HFFc6 (cell line): ENCODE results near the gene NUP210. TPM values are rescaled to one million over a fixed set of nuclear protein-coding genes. Genes with fewer than 3 reads are reported as not detected.

Source experiments
- DNase-seq: peaks from one replicate; pipeline ENCODE4 v3.0.0-alpha.2; 2018
- H3K27ac Mint-ChIP-seq: 2 replicates; pipeline ENCODE4 v1.8.0; 2020; ENCODE audit warnings: mild to moderate bottlenecking, mixed read lengths
- H3K27me3 Mint-ChIP-seq: 2 replicates; pipeline ENCODE4 v1.8.0; 2021; ENCODE audit warnings: mild to moderate bottlenecking, moderate library complexity, mixed read lengths; ENCODE audit not compliant: insufficient read depth
- H3K36me3 Mint-ChIP-seq: 2 replicates; pipeline ENCODE4 v1.8.0; 2021; ENCODE audit warnings: low read depth, mixed read lengths
- H3K4me1 Mint-ChIP-seq: 2 replicates; pipeline ENCODE4 v1.8.0; 2020; ENCODE audit warnings: low read depth, mixed read lengths
- H3K4me3 Mint-ChIP-seq: 2 replicates; pipeline ENCODE4 v1.8.0; 2020; ENCODE audit warnings: mild to moderate bottlenecking, moderate library complexity, mixed read lengths
- H3K9me3 Mint-ChIP-seq: 2 replicates; pipeline ENCODE4 v1.8.0; 2020; ENCODE audit warnings: mild to moderate bottlenecking, mixed read lengths
- CTCF ChIP-seq: fragments of 200-600 bp; sonication (generic); IDR thresholded peaks from 2 replicates; pipeline ENCODE4 v1.5.0; 2021; ENCODE audit warnings: antibody characterized with exemption, mild to moderate bottlenecking
- total RNA-seq, 6 experiments: library from RNA; stranded (reverse); fragmentation: NEBNext Ultra II Directional; extraction: Animal tissue kit (Norgen Biotek cat#: 25700); gene quantifications; 2 replicates in 1 of 6; 3 replicates in 5 of 6; pipeline ENCODE4 v1.2.3, GENCODE V29; 2021

NUP210 gene
- total RNA-seq, 6 experiments from 2014 or later: 0.33 to 3.4 (median 3.1) TPM

GRCh38 chr3:13300546-13301285, 119.4 kb downstream of the NUP210 start:
- H3K27me3 Mint-ChIP-seq: peaks cover 21% of the 10 kb centered on the region
- H3K27ac Mint-ChIP-seq: no peak overlapping the region
- H3K4me3 Mint-ChIP-seq: no peak overlapping the region
- H3K4me1 Mint-ChIP-seq: peaks cover 15% of the 10 kb centered on the region
- DNase-seq: no peak
- H3K36me3 Mint-ChIP-seq: no peaks in the 10 kb centered on the region
- H3K9me3 Mint-ChIP-seq: no peaks in the 10 kb centered on the region
- no peak for TF ChIP-seq CTCF

- TF ChIP-seq CTCF: no peak
These were observed 120.5 kb downstream of the NUP210 start for GRCh38 chr3:13299531-13300155.

GRCh38 chr3:13296662-13297061, 123.5 kb downstream of the NUP210 start:
- no peaks in the 10 kb centered on the region for H3K9me3 Mint-ChIP-seq
- H3K36me3 Mint-ChIP-seq: no peaks in the 10 kb centered on the region
- DNase-seq: no peak
- H3K4me3 Mint-ChIP-seq: no peak overlapping the region
- no peak for TF ChIP-seq CTCF
- peaks cover 23% of the 10 kb centered on the region for H3K27me3 Mint-ChIP-seq
- peaks cover 12% of the 10 kb centered on the region for H3K4me1 Mint-ChIP-seq
- no peak overlapping the region for H3K27ac Mint-ChIP-seq

More at GRCh38 chr3:13299531-13300155, 120.5 kb downstream of the NUP210 start:
- DNase-seq: no peak
- Mint-ChIP-seq H3K27ac (no peak overlapping the region), H3K4me1 (peaks cover 15% of the 10 kb centered on the region), H3K27me3 (peaks cover 21% of the 10 kb centered on the region), H3K9me3 (no peaks in the 10 kb centered on the region), H3K4me3 (no peak overlapping the region), H3K36me3 (no peaks in the 10 kb centered on the region)

- Mint-ChIP-seq H3K9me3 (no peaks in the 10 kb centered on the region), H3K27me3 (peaks cover 23% of the 10 kb centered on the region), H3K4me3 (no peak overlapping the region), H3K27ac (no peak overlapping the region), H3K4me1 (peaks cover 5% of the 10 kb centered on the region), H3K36me3 (no peaks in the 10 kb centered on the region)
- DNase-seq: no peak
- TF ChIP-seq CTCF: no peak
These were observed 125.4 kb downstream of the NUP210 start for GRCh38 chr3:13294442-13295351.

- Mint-ChIP-seq H3K27me3 (peaks cover 18% of the 10 kb centered on the region), H3K27ac (no peak overlapping the region)
- TF ChIP-seq CTCF: no peak
These were observed 127.7 kb downstream of the NUP210 start for GRCh38 chr3:13292375-13292774.

More at GRCh38 chr3:13292375-13292774, 127.7 kb downstream of the NUP210 start:
- DNase-seq: no peak
- Mint-ChIP-seq H3K9me3 (peaks cover 3% of the 10 kb centered on the region; the same call in 1 of the 2 replicates), H3K36me3 (no peaks in the 10 kb centered on the region), H3K4me1 (peaks cover 5% of the 10 kb centered on the region), H3K4me3 (no peak overlapping the region)
